ENCODE data around the gene UTS2B.
"Not testable (repeated sequence)": the region's sequence is repeated elsewhere in the genome, so short reads cannot be mapped to it uniquely, and the experiment has no call there.

The UTS2B gene

GRCh38 chr3:191290311-191291025 lies 39.9 kb downstream of the UTS2B start:
- TF ChIP-seq CTCF (IDR thresholded peaks at IDR 0.05; ENCODE audit: borderline replicate concordance, insufficient read depth, low read depth, low read length): no peak

GRCh38 chr3:191283400-191283799 lies 46.9 kb downstream of the UTS2B start:
- TF ChIP-seq CTCF (IDR thresholded peaks at IDR 0.05; ENCODE audit: borderline replicate concordance, insufficient read depth, low read depth, low read length): no peak
- H3K4me3 ChIP-seq (ENCODE audit: low read depth, low read length): no peak overlapping the region

More at GRCh38 chr3:191290311-191291025, 39.9 kb downstream of the UTS2B start:
- H3K4me3 ChIP-seq (ENCODE audit: low read depth, low read length): no peak overlapping the region

- TF ChIP-seq CTCF (IDR thresholded peaks at IDR 0.05; ENCODE audit: borderline replicate concordance, insufficient read depth, low read depth, low read length): no peak
- H3K4me3 ChIP-seq (ENCODE audit: low read depth, low read length): no peak overlapping the region
These were observed 47.8 kb downstream of the UTS2B start for GRCh38 chr3:191282251-191283185.

- no peak for TF ChIP-seq CTCF (IDR thresholded peaks at IDR 0.05; ENCODE audit: borderline replicate concordance, insufficient read depth, low read depth, low read length)
These were observed 49.4 kb downstream of the UTS2B start for GRCh38 chr3:191280882-191281281.

GRCh38 chr3:191280111-191280510 lies 50.2 kb downstream of the UTS2B start:
- no peak overlapping the region for H3K4me3 ChIP-seq (ENCODE audit: low read depth, low read length)
- TF ChIP-seq CTCF (IDR thresholded peaks at IDR 0.05; ENCODE audit: borderline replicate concordance, insufficient read depth, low read depth, low read length): no peak

More at GRCh38 chr3:191280882-191281281, 49.4 kb downstream of the UTS2B start:
- H3K4me3 ChIP-seq (ENCODE audit: low read depth, low read length): no peak overlapping the region

GRCh38 chr3:191275751-191276150 lies 54.6 kb downstream of the UTS2B start:
- no peak for TF ChIP-seq CTCF (IDR thresholded peaks at IDR 0.05; ENCODE audit: borderline replicate concordance, insufficient read depth, low read depth, low read length)
- H3K4me3 ChIP-seq (ENCODE audit: low read depth, low read length): no peak overlapping the region

GRCh38 chr3:191275244-191275643 lies 55.1 kb downstream of the UTS2B start:
- H3K4me3 ChIP-seq (ENCODE audit: low read depth, low read length): not testable (repeated sequence)
